Stimulated activated naive CD8-positive, alpha-beta T cell treated with anti-CD3 and anti-CD28 coated beads, Interleukin-15, Interleukin-2, amounts not matched to agents 100 ng/mL and 50 ng/mL, for 24 hours (primary cell): Measurements from ENCODE around the gene TBC1D22B.

Experiments
- H3K27ac Mint-ChIP-seq: one replicate; pipeline ENCODE4 v1.8.0; 2021; ENCODE audit warnings: mild to moderate bottlenecking, mixed read lengths
- H3K27me3 Mint-ChIP-seq: one replicate; pipeline ENCODE4 v1.8.0; 2021; ENCODE audit warnings: mixed read lengths
- H3K36me3 Mint-ChIP-seq: one replicate; pipeline ENCODE4 v1.8.0; 2021; ENCODE audit warnings: low read depth, mixed read lengths
- H3K4me1 Mint-ChIP-seq: one replicate; pipeline ENCODE4 v1.8.0; 2021; ENCODE audit warnings: low read depth, mixed read lengths
- H3K4me3 Mint-ChIP-seq: one replicate; pipeline ENCODE4 v1.8.0; 2021; ENCODE audit warnings: mild to moderate bottlenecking, mixed read lengths
- H3K9me3 Mint-ChIP-seq: one replicate; pipeline ENCODE4 v1.8.0; 2021; ENCODE audit warnings: mixed read lengths

The TBC1D22B gene

DNA sequence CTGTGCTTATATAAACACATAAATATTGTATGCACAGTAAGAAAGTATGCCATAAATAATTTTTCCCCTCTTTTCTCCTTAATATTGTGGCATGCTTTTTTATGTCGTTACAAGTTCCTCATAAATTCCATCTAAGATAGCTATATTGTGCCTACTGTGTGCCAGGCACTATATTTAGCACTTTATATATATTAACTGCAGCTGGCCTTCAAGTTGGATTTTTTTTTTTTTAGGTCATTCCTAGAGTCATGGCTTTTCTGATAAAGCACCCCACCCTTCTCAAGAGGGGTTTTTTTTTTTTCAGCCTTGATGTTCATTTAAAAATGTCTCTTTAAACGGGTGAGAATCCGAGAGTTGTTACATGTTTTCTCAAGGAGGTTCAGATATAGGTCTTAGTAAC is 53.4 kb downstream of the TBC1D22B start:
- Mint-ChIP-seq H3K27me3 (no peaks in the 10 kb centered on the region), H3K4me1 (peaks cover 4% of the 10 kb centered on the region), H3K27ac (no peak overlapping the region), H3K36me3 (peaks cover 22% of the 10 kb centered on the region), H3K9me3 (no peaks in the 10 kb centered on the region), H3K4me3 (no peak overlapping the region)

DNA sequence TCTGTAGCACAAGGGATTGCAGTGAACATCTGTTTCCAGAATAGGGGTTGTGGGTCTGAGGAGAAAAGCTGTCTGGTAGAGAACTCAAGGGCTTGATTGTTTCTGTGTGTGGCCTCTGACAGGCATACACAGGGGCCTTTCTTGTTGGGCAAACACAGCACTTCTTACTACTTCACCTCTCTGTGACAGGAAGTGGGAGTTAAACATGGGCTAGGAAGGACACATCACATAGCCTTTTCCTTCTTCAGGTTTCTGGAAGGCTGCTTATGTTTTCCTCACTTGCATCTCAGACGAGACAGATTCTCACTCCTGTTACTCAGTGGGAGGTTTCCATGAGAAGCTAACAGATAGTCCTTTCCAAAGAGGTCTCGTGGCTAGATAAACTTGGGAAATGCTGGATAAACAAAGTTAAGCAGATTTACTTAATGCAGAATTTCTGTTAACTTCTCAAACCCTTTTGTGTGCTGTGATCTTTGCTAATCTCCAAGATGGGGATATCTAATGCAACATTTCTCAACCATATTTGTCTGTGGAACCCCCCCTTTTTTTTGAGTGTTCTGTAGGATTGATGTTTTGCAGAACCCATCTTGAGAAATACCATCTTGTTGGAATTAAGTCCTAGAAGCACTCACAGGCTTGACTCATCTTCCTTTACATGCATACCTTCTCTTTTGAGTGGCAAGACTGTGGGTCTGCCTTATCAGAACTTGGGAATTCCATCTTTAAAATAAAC is 54.3 kb downstream of the TBC1D22B start:
- H3K36me3 Mint-ChIP-seq: peaks cover 22% of the 10 kb centered on the region

GRCh38 chr6:37313723-37314486 is 56.3 kb downstream of the TBC1D22B start:
- Mint-ChIP-seq H3K4me3 (no peak overlapping the region), H3K4me1 (peaks cover 4% of the 10 kb centered on the region), H3K36me3 (peaks cover 22% of the 10 kb centered on the region), H3K27me3 (no peaks in the 10 kb centered on the region), H3K9me3 (no peaks in the 10 kb centered on the region), H3K27ac (peak overlapping the region; percentile 39)

More for the DNA sequence above, 54.3 kb downstream of the TBC1D22B start:
- Mint-ChIP-seq H3K9me3 (no peaks in the 10 kb centered on the region), H3K4me3 (no peak overlapping the region), H3K27ac (no peak overlapping the region), H3K27me3 (no peaks in the 10 kb centered on the region), H3K4me1 (peaks cover 4% of the 10 kb centered on the region)

DNA sequence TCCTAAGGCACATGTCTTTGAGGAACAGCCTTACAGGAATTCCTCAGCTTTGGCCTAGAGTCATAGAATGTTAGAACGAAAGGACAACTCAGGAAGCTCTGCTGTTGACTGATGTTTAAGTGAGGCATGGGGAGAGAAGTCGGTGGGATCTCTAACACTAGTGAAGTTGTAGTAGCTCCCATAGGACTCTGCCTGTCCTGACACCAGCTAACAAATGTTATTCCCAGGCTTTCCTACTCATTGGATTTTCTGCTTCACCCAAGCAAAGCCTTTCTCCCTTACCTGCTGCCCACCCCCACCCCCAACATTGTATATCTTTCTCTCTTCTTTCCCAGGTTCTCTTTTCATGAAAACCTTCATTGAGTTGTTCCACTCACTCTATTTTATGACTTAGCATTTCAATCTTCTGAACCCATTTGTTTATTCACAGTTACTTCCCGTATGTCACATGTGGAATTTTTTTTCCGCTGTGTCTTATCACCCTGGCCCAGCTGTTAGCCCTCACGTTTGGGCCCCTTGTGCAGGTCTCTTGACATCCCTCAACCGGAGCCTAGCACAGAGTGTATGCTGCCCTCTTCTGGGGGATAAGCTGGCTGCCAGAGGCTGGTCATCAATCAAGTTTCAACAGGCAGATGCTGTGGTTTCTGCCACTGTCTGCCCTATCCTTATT is 57.0 kb downstream of the TBC1D22B start:
- Mint-ChIP-seq H3K27me3 (no peaks in the 10 kb centered on the region), H3K27ac (no peak overlapping the region), H3K9me3 (no peaks in the 10 kb centered on the region), H3K4me3 (no peak overlapping the region), H3K4me1 (peaks cover 4% of the 10 kb centered on the region), H3K36me3 (peaks cover 16% of the 10 kb centered on the region)

- no peaks in the 10 kb centered on the region for H3K9me3 Mint-ChIP-seq
- H3K27me3 Mint-ChIP-seq: no peaks in the 10 kb centered on the region
- H3K27ac Mint-ChIP-seq: no peak overlapping the region
- H3K36me3 Mint-ChIP-seq: peaks cover 19% of the 10 kb centered on the region
- no peak overlapping the region for H3K4me3 Mint-ChIP-seq
- peaks cover 4% of the 10 kb centered on the region for H3K4me1 Mint-ChIP-seq
These were observed 57.6 kb downstream of the TBC1D22B start for GRCh38 chr6:37315157-37315515.

DNA sequence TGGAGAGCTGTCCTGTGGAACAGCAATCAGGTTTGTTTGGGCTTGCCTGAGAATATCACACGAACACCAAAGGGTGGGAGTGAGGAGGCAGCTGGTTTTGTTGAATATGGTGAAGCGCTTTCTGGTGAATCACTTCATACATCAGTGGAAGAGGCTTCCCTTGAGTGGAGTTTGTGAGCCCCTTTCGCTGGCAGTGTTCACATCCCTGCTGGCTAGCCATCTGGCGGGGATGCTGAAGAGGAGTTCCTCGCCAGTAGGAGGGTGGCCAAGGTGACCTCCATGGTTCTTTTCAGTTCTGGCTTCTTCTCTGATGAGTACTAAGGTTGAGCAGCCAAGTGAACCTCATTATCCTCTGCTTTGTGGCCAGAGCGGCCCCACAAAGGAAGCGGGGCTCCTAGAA is 58.5 kb downstream of the TBC1D22B start:
- Mint-ChIP-seq H3K9me3 (no peaks in the 10 kb centered on the region), H3K36me3 (peaks cover 19% of the 10 kb centered on the region), H3K27ac (no peak overlapping the region), H3K4me3 (no peak overlapping the region), H3K4me1 (peaks cover 4% of the 10 kb centered on the region), H3K27me3 (no peaks in the 10 kb centered on the region)

- H3K9me3 Mint-ChIP-seq: no peaks in the 10 kb centered on the region
- no peak overlapping the region for H3K4me3 Mint-ChIP-seq
- peaks cover 4% of the 10 kb centered on the region for H3K4me1 Mint-ChIP-seq
- no peak overlapping the region for H3K27ac Mint-ChIP-seq
- H3K36me3 Mint-ChIP-seq: peaks cover 19% of the 10 kb centered on the region
- H3K27me3 Mint-ChIP-seq: no peaks in the 10 kb centered on the region
These were observed 59.9 kb downstream of the TBC1D22B start for GRCh38 chr6:37317312-37318038.

GRCh38 chr6:37319156-37319555 is 61.6 kb downstream of the TBC1D22B start:
- H3K4me3 Mint-ChIP-seq: no peak overlapping the region
- no peak overlapping the region for H3K27ac Mint-ChIP-seq
- H3K27me3 Mint-ChIP-seq: no peaks in the 10 kb centered on the region

DNA sequence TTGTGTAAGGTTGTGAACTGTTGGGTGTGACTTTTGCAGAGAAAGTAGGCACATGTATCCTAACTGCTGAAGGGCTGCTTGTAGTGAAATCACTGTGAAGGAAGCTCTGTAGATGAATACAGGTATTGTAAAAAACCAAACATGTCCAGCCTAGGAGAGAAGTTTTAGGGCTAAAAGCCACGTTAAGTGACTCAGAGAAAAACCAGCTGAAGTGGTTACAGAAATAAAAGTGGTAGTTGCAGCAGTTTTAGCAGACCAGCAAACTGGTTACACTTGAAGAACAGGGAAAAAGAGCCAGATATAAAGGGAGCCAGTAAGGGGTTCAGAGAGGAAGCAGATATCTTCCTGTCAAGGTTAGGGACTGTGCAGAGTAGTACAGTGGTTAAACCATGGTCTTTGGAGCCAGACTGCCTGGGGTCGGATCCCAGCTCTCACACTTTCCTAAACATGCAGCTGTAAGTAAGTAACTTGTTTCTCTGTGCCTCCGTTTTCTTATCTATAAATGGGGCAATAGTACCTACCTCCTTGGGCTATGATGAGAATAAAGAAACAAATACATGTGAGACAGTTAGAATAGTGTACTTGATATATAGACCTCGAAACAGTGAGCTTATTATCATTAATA is 62.4 kb downstream of the TBC1D22B start:
- H3K4me3 Mint-ChIP-seq: no peak overlapping the region
- H3K9me3 Mint-ChIP-seq: no peaks in the 10 kb centered on the region
- no peak overlapping the region for H3K27ac Mint-ChIP-seq
- no peaks in the 10 kb centered on the region for H3K27me3 Mint-ChIP-seq
- H3K36me3 Mint-ChIP-seq: peaks cover 4% of the 10 kb centered on the region
- peaks cover 14% of the 10 kb centered on the region for H3K4me1 Mint-ChIP-seq

More at GRCh38 chr6:37319156-37319555, 61.6 kb downstream of the TBC1D22B start:
- Mint-ChIP-seq H3K36me3 (peaks cover 11% of the 10 kb centered on the region), H3K4me1 (peaks cover 14% of the 10 kb centered on the region), H3K9me3 (no peaks in the 10 kb centered on the region)

DNA sequence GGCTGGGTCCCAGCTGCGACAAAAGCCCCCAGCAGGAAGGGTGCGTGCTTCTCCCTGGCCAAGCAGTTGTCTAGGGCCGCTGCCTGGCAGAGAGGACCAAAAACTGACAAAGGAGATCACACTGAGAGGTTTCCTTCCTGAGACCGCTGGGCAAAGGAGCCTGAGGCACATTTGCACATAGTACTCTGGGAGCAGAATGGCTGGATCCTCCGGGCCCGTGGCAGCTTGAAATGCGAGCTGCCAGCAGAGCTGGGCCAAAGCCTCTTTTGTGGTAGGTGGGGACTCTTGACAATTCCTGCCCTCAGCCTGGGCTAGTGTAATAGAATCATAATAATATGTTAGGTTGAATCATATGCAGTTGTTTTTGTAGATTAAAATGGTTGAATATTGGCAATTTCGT is 63.1 kb downstream of the TBC1D22B start:
- H3K27ac Mint-ChIP-seq: no peak overlapping the region
- H3K4me1 Mint-ChIP-seq: peaks cover 18% of the 10 kb centered on the region
- no peak overlapping the region for H3K4me3 Mint-ChIP-seq
- H3K27me3 Mint-ChIP-seq: no peaks in the 10 kb centered on the region
- H3K36me3 Mint-ChIP-seq: peaks cover 5% of the 10 kb centered on the region
- no peaks in the 10 kb centered on the region for H3K9me3 Mint-ChIP-seq

DNA sequence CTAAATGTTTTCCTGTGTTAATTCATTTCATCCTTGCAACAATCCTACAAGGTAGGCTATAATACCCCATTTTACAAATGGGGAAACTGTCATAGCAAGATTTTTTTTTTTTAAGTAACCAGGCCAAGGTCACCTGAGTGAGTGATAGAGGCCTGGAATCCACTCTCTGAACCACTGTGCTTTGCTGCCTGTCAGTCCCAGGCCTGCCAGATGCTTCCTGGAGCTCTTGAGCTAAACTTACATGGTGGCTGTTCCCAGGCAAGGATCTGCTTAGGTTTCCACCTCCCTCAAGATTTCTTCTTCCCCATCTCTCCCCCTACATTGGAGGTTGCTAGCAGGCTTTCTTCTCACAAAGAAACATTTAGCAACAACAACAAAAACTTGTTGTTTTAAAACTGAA is 63.5 kb downstream of the TBC1D22B start:
- no peaks in the 10 kb centered on the region for H3K27me3 Mint-ChIP-seq
- H3K36me3 Mint-ChIP-seq: peaks cover 9% of the 10 kb centered on the region
- H3K4me1 Mint-ChIP-seq: peaks cover 18% of the 10 kb centered on the region
- no peak overlapping the region for H3K4me3 Mint-ChIP-seq
- no peak overlapping the region for H3K27ac Mint-ChIP-seq
- no peaks in the 10 kb centered on the region for H3K9me3 Mint-ChIP-seq

DNA sequence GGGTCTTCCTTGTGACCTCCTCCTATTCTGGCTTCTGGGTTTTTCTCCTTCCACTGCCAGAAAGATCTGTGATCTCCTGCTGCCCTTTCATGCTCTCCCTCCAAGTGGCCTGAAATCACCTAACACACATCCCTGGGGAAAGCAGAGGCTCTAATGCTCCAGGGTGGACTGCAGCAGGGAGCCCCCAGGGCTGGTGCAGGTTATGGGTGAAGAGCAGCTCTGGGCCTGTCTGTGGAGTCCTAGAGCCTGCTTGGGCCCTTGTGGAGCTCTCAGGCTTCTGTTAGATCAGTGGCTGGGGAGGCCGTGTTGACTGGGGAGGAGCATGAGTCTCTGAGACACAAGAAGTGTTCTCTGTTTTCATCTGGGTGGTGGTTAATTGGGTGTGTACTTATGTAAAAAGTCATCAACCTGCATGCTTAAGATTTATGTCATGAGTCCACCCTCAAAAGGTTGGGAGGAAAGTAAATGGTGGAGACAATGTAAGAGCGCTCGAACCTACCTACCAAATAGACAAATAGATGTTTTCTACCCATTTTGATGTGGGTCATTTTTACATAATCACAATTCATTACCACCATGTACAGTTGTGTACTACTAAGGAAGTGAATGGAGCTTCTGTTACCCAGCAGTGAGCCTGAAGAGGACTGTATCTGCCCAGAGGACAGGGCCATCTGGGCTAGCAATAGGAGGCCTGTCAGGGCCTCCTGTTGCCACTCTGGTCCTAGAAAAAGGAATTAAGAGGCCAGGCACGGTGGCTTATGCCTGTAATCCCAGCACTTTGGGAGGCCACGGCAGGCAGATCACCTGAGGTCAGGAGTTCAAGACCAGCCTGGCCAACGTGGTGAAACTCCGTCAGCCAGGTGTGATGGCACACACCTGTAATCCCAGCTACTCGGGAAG is 64.2 kb downstream of the TBC1D22B start:
- H3K36me3 Mint-ChIP-seq: peaks cover 9% of the 10 kb centered on the region
- no peak overlapping the region for H3K4me3 Mint-ChIP-seq
- no peaks in the 10 kb centered on the region for H3K9me3 Mint-ChIP-seq
- H3K4me1 Mint-ChIP-seq: peaks cover 18% of the 10 kb centered on the region
- H3K27me3 Mint-ChIP-seq: no peaks in the 10 kb centered on the region
- H3K27ac Mint-ChIP-seq: no peak overlapping the region

DNA sequence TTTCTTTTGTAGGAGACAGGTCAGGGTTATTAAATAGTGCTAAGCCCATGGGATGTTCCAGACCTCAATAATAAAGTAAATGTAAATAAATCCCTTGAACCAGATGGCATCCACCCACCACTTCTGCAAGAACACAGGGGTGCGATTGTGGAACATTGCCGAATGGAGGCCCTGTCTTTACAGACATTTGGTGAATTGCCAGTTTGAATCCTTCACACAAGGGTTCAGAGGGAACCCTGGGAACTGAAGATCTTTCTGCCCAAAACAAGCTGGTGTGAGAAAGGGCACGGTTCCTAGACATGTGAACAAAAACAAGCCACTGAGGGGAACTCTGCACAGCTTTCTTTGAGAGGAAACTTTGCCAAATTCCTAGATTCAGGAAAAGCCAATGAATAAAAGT is 66.0 kb downstream of the TBC1D22B start:
- Mint-ChIP-seq H3K27ac (no peak overlapping the region), H3K4me1 (peaks cover 18% of the 10 kb centered on the region), H3K9me3 (no peaks in the 10 kb centered on the region), H3K4me3 (no peak overlapping the region), H3K27me3 (no peaks in the 10 kb centered on the region), H3K36me3 (peaks cover 14% of the 10 kb centered on the region)
